Bronchial epithelial cell (primary cell): ENCODE data around the gene PARP11. TPM values are rescaled to one million over a fixed set of nuclear protein-coding genes. Genes with fewer than 3 reads are reported as not detected.
A peak's percentile ranks its signal among the peaks of the same experiment; 100 is the strongest.

Experiments used
- DNase-seq: peaks from one replicate; pipeline ENCODE4 v3.0.0-alpha.2; 2010; ENCODE audit warnings: low read depth
- FAIRE-seq: peaks from 2 replicates; lab custom pipeline; 2011; peaks lifted over from hg19 to GRCh38; lab: Jason Lieb, UNC
- H3K27me3 ChIP-seq: 2 replicates; pipeline ENCODE4 v1.5.1; 2011; ENCODE audit warnings: low read length; ENCODE audit not compliant: control insufficient read depth, insufficient read depth
- H3K36me3 ChIP-seq: 2 replicates; pipeline ENCODE4 v1.5.1; 2011; ENCODE audit warnings: low read length; ENCODE audit not compliant: control insufficient read depth, insufficient read depth
- H3K4me3 ChIP-seq: 2 replicates; pipeline ENCODE4 v1.5.1; 2011; ENCODE audit warnings: mild to moderate bottlenecking, low read depth, low read length, control low read depth
- CTCF ChIP-seq: IDR thresholded peaks from 2 replicates; pipeline ENCODE4 v1.5.1; 2011; ENCODE audit warnings: mild to moderate bottlenecking, moderate library complexity, low read length, control low read depth, inconsistent platforms; ENCODE audit not compliant: insufficient read depth, severe bottlenecking
- total RNA-seq: library from RNA; depleted of rRNA; stranded (reverse); fragments of >200 nt; gene quantifications from 2 replicates; pipeline ENCODE4 v1.2.1, GENCODE V29; 2014

Gene PARP11
- total RNA-seq, 1 donor from 2014 or later = 1.8 TPM

GRCh38 chr12:3892631-3893030, 19.4 kb upstream of the PARP11 start:
- FAIRE-seq (no peak), DNase-seq (no peak)
- Histone ChIP-seq H3K4me3 (no peak overlapping the region), H3K36me3 (no peaks in the 10 kb centered on the region), H3K27me3 (no peaks in the 10 kb centered on the region)
- no peak for TF ChIP-seq CTCF

- no peak for TF ChIP-seq CTCF
- Histone ChIP-seq H3K36me3 (no peaks in the 10 kb centered on the region), H3K4me3 (no peak overlapping the region), H3K27me3 (no peaks in the 10 kb centered on the region)
- FAIRE-seq = no peak
- peak; percentile 12 for DNase-seq
Observed at GRCh38 chr12:3891201-3891600, 18.0 kb upstream of the PARP11 start.

- no peaks in the 10 kb centered on the region for H3K27me3 ChIP-seq
- no peaks in the 10 kb centered on the region for H3K36me3 ChIP-seq
- FAIRE-seq (no peak), DNase-seq (no peak)
- no peak overlapping the region for H3K4me3 ChIP-seq
- no peak for TF ChIP-seq CTCF
Observed at GRCh38 chr12:3888659-3889058, 15.5 kb upstream of the PARP11 start.

GRCh38 chr12:3885277-3886094, 12.3 kb upstream of the PARP11 start:
- no peaks in the 10 kb centered on the region for H3K27me3 ChIP-seq
- H3K36me3 ChIP-seq = no peaks in the 10 kb centered on the region
- DNase-seq (peak; percentile 33), FAIRE-seq (no peak)
- TF ChIP-seq CTCF = peak; percentile 70
- H3K4me3 ChIP-seq = no peak overlapping the region

GRCh38 chr12:3884671-3885070, 11.5 kb upstream of the PARP11 start:
- FAIRE-seq (no peak), DNase-seq (no peak)
- Histone ChIP-seq H3K27me3 (no peaks in the 10 kb centered on the region), H3K4me3 (no peak overlapping the region), H3K36me3 (no peaks in the 10 kb centered on the region)
- no peak for TF ChIP-seq CTCF
